ENCODE data around the gene TBKBP1. TPM values are rescaled to one million over a fixed set of nuclear protein-coding genes. Genes with fewer than 3 reads are reported as not detected.

The TBKBP1 gene
- total and polyA plus RNA-seq, 7 donors: 5.3 to 37.9 (median 20.4) TPM

DNA sequence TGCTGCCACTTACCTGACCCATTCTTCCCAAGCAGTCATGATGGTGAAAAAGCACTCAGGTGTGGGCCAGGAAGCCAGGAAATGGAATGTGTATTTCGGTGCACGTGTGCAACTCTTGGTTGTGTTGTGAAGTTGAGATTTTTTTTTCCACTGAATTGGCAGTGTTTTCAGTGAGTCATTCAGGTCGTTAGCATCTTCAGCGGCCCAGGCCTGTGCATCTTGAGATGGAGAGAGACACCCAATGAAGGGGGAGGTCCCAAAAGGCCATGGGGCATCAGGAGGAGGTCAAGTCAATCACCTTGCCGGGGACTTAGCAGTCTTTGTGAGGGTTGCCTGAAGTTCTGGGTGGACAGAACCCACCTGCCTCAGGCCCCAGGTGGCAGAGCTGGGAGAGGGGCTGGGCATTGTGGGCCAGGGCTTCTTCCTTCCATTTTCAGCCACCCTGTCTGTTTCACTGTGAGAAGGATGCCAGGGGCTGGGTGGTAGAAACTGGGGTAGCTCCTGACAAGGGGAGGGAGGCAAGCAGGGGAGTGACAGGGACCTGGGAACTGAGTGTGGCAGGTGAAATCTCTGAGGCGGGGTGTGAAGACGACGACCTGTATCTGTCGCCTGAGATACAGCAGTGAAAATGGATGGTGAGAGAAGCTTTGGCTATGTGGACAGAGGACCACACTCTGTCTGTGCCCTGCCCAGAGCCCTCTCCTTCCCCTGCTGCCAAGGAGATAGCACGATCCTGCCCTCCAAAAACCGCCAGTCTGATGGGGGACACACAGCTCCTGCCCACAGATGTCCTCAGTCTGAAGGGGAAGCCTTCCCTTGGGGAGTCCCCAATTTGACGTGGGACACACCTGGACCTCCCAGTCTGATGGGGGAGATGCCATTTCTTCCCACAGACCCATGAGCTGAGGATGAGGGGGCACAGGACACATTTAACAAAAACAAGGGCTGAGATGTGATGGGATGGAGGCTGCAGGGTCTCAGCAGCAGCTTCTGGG lies 11.9 kb downstream of the TBKBP1 start:
- ATAC-seq (no peak), DNase-seq (no peak)
- Histone ChIP-seq H3K4me1 (peaks cover 19% of the 10 kb centered on the region), H3K27ac (no peak overlapping the region), H3K36me3 (ENCODE audit: insufficient read depth in 1 of 2, low read depth in 1 of 2) (peaks cover 0 to 24% of the 10 kb centered on the region in 2 donors), H3K9me3 (no peaks in the 10 kb centered on the region), H3K27me3 (ENCODE audit: insufficient read depth in 3 of 3, low read length in 2 of 3) (no peaks in the 10 kb centered on the region), H3K4me3 (no peak overlapping the region)
- WGBS, 3 donors: 67 to 78% (median 74%) methylated on average over 12 of the region's 12 CpGs
- intact Hi-C loops (cut with DNase I): no loop called here
- TF ChIP-seq, protein P1, sequence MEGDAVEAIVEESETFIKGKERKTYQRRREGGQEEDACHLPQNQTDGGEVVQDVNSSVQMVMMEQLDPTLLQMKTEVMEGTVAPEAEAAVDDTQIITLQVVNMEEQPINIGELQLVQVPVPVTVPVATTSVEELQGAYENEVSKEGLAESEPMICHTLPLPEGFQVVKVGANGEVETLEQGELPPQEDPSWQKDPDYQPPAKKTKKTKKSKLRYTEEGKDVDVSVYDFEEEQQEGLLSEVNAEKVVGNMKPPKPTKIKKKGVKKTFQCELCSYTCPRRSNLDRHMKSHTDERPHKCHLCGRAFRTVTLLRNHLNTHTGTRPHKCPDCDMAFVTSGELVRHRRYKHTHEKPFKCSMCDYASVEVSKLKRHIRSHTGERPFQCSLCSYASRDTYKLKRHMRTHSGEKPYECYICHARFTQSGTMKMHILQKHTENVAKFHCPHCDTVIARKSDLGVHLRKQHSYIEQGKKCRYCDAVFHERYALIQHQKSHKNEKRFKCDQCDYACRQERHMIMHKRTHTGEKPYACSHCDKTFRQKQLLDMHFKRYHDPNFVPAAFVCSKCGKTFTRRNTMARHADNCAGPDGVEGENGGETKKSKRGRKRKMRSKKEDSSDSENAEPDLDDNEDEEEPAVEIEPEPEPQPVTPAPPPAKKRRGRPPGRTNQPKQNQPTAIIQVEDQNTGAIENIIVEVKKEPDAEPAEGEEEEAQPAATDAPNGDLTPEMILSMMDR (IDR thresholded peaks at IDR 0.05): no peak

DNA sequence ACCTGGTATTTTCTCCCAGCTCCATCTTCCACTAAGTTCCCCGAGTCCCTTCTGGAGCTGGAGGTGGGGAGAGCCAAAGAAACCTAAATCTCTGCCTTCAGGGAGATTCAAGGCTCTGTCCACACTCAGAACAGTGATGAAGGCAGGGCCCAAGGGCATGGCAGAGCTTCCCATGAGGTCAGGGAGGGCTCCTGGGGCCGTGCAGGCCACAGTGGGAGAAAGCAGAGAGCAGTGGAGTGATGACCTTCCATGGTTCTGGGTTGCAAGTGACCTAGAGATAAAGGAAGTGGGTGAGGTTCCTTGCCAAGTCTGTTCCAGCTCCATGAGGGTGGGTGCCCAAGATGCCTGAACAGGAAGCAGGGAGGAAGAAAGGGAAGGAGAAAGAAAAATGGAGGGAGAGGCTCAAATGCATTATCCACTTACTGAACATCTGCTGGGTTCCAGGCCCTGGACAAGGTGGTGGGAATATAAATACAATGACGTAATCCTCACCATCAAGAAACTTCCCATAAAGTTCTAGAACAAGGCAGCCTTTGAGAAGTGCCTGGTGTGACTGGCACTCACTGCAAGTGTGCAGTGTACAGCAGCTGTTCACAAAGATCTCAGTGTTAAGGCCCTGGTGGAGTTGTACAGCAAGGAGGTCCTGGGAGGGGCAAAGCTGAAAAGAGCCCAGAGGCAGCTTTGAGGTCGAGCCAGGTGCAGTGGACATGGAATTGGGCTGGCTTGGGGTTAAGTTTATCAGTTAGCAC lies 13.3 kb downstream of the TBKBP1 start:
- DNase-seq: no peak
- no peak overlapping the region for H3K27ac ChIP-seq

DNA sequence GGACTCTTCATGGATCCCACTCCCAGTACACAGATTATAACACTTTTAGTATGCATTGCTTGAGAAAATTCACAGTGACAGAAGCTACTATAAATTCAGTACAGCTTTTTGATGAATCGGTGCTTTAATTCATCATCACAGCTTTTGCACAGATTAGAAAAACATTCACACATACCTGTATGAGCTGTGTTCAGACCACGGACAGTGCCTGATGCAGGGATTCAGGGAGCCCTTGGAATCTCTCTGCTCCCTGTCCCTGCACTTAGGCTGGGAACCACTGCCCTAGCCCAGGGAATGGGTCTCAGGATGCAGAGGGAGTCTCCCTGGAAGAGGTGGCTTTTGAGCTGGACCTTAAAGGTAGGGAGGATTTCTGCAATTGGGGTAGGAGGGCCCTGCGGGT lies 13.9 kb downstream of the TBKBP1 start:
- DNase-seq (no peak), ATAC-seq (no peak)
- Histone ChIP-seq H3K4me3 (no peak overlapping the region), H3K9me3 (no peaks in the 10 kb centered on the region), H3K27me3 (ENCODE audit: insufficient read depth in 3 of 3, low read length in 2 of 3) (peaks cover 0 to 2% (median 0%) of the 10 kb centered on the region in 3 donors), H3K36me3 (ENCODE audit: insufficient read depth in 1 of 2, low read depth in 1 of 2) (peaks cover 0 to 28% of the 10 kb centered on the region in 2 donors), H3K4me1 (peaks cover 19% of the 10 kb centered on the region), H3K27ac (no peak overlapping the region)
- 63 to 77% (median 77%) methylated on average over 3 of the region's 3 CpGs for WGBS, 3 donors
- TF ChIP-seq, protein P1 (IDR thresholded peaks at IDR 0.05): no peak
- intact Hi-C loops (cut with DNase I): no loop called here

More for the DNA sequence above, 13.3 kb downstream of the TBKBP1 start:
- Histone ChIP-seq H3K4me3 (no peak overlapping the region), H3K9me3 (no peaks in the 10 kb centered on the region), H3K36me3 (ENCODE audit: insufficient read depth in 1 of 2, low read depth in 1 of 2) (peaks cover 0 to 30% of the 10 kb centered on the region in 2 donors), H3K4me1 (peaks cover 19% of the 10 kb centered on the region), H3K27me3 (ENCODE audit: insufficient read depth in 3 of 3, low read length in 2 of 3) (no peaks in the 10 kb centered on the region)
- no peak for ATAC-seq
- WGBS, 3 donors: 58 to 72% (median 67%) methylated on average over 4 of the region's 4 CpGs
- TF ChIP-seq, protein P1 (IDR thresholded peaks at IDR 0.05): no peak
- intact Hi-C loops (cut with DNase I): no loop called here

DNA sequence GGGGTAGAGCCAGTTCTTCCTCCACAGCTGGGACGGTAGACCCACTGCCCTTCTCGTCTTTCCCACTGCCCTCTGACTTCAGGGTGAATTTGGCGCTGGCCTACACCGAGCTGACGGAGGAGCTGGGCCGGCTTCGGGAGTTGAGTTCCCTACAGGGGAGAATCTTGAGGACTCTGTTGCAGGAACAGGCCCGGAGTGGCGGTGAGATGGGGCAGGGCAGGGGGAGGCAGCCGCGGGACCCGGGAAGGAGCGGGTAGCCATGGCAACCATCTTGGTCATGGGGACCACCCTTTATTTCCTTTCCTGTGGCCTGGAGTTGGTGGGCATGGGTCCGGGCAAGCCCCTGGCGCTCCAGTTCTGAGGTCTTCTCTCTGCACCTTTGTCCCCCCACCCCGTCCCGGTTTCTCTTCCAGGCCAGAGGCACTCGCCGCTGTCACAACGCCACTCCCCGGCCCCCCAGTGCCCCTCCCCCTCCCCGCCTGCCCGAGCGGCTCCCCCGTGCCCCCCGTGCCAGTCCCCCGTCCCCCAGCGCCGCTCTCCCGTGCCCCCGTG lies 14.4 kb downstream of the TBKBP1 start:
- Histone ChIP-seq H3K27ac (no peak overlapping the region), H3K4me3 (peak overlapping the region; percentile 39), H3K9me3 (no peaks in the 10 kb centered on the region), H3K36me3 (ENCODE audit: insufficient read depth in 1 of 2, low read depth in 1 of 2) (peaks cover 0 to 28% of the 10 kb centered on the region in 2 donors), H3K4me1 (peaks cover 19% of the 10 kb centered on the region), H3K27me3 (ENCODE audit: insufficient read depth in 3 of 3, low read length in 2 of 3) (peaks cover 0 to 4% (median 0%) of the 10 kb centered on the region in 3 donors)
- intact Hi-C loops (cut with DNase I): no loop called here
- WGBS, 3 donors: 59 to 79% (median 60%) methylated on average over 14 to 31 of the region's 31 CpGs
- TF ChIP-seq, protein P1 (IDR thresholded peaks at IDR 0.05): no peak
- ATAC-seq (peak in 1 of 4 donors; percentile 14), DNase-seq (no peak)

Measured in psoas muscle (tissue), 8 donors.